NCI-H2029 treated with DMSO at 0.1 percent for 48 hours (cell line): ENCODE results near the gene KCTD5.

Source experiments
- DNase-seq: peaks from one replicate; lab custom pipeline; 2025; lab: John Stamatoyannopoulos, UW

KCTD5 gene

DNA sequence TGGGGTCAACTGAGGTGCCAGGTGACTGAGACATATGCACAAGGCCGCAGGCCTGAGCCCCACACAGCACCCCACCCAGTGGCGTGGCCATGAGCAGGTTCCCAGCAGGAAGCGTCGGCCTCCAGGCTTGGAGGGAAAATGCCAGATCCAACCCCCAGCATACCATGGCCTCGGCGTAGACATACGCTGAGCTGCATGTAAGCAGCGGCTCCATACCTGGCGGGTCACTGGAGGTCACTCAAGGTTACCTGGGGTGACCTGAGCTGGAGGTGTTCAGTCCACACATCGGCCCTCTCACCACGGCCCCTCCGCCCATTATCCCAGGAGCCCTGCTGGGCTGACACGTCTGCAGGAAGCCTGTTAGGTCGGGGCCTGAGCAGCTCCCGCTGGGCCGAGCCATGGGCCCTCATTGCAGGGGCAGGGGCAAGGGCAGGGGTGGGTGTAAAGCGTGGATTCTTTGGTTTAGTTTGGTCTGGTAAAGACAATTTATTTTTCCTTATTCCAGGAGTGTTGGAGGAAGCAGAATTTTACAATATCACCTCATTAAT is 15.2 kb downstream of the KCTD5 start:
- no peak for DNase-seq

DNA sequence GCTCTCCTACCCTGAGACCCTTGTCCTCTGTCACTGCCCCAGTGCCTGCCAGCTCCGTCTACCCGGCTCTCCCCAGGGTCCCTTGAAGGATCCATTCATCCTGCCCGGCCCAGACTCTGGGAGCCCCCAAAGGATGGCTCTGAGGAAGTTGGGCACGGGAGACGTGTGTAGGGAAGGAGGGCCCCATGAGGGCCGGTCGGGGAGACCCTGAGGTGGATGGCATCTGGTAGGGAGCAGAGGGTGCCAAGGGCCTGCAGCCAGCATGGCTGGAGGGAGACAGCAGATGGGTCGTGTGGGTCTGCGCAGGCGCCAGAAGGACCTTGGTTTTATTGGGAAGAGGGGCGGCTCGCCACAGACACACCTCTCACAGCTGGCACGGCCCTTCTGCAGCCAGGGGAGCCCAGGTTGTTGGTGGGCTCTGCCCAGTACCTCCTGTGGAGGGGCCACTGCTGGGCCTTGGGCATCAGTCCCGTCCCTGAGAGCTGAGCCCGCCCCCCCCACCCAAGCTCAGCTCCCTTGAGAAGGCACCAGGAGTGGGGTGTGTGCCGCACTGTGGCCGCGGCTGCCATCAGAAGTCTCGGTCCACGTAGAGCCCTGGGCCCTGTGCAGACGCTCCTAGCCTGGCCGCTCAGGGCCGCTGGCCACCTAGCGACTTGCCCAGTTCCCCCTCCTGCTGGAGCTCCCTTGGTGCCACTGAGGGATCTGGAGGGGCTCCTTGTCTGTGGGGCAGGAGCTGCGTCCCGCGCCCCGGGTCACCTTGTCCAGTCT is 16.0 kb downstream of the KCTD5 start:
- DNase-seq = no peak

DNA sequence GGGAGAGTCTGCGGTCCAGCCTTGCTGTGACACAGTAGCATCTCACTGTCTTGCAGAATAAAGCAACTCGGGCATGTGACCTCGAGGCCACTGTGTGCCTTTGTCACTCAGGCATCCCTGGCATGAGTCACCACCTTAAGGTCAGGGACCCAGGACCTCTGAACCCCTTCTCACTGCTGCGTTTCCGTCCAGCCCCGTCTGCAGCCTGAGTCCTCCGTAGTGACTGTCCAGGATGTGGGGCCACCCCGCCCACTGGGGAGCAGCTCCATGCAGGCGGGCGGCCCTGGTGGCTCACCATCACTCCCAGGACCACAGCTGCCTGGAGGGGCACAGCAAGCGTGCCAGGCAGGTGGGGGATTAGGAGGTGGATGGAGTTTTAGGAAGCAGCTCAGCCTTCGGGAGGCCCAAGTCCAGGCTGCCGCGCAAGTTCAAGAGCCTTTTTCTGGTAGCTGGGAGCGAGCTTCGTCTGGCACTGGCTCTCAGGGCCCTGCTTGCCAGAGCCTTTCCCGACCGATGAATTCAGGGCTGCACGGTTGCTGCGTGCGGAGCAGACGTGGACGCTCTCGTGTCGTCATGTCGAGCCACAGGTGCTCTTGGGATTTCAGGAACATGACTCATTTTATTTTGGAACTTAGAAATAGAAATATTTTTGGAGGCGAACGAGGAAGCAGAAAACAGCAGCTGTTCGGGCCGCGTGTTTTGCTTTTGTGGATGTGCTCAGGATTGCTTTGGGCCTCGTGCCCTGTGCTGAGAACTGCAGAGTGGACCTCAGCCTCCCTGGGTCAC is 16.8 kb downstream of the KCTD5 start:
- no peak for DNase-seq

DNA sequence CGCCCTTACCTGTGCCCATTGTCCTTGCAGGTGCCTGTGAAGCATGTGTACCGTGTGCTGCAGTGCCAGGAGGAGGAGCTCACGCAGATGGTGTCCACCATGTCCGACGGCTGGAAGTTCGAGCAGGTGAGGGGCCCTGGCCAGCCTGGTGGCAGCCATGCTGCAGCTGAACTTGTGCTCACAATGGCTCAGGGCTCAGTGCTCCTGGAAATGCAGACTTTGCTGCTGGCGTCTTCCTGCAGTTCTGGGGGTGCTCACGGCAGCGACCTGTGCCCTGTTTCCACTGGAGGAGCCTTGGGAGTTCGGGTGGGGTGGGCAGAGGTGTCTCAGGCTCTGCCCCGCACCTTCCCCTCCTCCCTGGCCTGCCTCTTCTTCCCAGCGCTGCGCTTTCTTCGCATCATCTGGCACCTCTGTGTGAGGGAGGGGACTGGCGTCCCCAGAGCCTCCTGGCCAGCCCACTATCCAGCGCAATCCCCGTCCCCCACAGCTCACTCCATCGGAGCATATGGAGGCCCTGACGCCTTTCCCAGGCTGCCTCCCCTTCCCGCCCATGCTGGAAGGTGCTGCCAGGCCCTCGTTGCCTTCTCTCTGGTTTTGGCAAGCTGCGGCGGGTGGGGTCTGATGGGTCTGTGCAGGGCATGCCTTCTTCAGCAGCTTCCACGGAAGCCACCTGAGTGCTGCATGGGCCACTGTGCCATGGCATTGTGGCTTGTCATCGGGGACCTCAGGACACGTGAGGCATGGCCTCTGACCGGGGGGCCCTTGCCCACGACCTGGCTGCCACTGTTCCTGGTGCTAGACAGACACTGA is 17.7 kb downstream of the KCTD5 start:
- DNase-seq = no peak

DNA sequence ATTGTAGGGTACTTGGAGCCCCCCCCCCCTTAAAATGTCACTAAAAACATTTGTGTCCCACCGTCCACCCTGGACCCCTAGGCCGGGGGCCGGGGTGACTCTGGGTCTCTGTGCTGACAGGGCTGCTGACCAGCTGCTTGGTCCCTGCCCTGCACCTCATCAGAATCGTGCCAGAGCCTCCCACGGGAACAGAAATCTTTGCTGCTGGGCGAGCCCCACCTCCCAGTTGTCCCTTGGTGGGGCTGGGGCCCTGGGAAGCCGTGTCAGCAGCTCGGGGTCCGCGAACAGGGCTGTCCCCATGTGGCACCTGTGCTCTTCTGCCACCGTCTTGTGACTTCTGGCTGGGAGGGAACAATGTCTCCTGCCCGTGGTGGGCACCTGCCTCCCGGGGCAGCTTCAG is 18.5 kb downstream of the KCTD5 start:
- DNase-seq = no peak

DNA sequence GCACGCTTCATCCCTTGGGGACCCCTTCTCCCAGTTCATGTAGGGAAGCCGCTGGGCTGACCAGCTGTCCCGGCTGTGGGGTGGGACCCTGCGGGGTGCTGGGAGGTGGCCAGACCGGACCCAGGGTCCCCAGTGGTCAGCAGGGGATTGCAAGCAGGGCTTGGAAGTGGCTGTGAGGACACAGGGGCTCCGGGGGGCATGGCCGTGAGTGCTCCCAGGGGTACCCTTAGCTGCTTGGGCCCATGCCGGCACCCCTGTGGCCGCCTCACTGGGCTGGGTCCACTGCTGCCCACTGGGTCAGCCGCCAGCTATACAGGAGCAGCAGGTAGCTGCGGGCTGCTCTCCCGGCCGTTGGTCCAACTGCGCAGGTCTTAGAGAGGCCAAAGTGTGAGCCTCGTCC is 18.9 kb downstream of the KCTD5 start:
- no peak for DNase-seq

DNA sequence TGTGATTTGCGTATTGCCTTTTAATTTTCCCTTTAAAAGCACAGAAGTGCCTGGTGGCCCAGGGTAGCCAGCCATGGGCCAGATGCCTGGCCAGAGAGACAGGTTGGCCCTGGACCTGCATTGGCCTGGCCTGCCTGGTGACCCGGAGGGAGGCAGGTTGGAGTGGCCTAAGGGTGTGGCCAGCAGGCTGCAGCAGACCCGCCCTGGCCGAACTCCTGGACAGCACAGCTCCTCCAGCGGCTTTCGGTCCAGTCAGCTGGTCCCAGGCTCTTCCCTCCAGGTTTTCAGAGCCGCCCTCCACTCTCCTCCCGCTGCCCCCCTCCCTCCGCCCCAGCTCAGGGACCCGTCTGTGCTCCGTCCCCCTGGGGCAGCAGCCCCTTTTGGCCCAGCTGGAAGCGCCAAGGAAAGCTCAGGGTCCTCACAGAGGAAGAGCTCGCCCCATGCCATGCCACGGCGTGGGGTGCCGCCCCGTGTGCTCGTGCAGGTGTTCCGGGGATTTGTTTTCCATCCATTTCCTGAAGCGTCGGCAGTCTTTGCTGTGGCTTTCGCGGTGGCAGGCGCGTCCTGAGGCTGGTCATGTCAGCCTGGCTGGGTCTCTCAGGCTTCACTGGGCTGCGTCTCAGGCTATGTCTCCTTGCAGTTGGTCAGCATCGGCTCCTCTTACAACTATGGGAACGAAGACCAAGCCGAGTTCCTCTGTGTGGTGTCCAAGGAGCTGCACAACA is 19.6 kb downstream of the KCTD5 start:
- DNase-seq = no peak

DNA sequence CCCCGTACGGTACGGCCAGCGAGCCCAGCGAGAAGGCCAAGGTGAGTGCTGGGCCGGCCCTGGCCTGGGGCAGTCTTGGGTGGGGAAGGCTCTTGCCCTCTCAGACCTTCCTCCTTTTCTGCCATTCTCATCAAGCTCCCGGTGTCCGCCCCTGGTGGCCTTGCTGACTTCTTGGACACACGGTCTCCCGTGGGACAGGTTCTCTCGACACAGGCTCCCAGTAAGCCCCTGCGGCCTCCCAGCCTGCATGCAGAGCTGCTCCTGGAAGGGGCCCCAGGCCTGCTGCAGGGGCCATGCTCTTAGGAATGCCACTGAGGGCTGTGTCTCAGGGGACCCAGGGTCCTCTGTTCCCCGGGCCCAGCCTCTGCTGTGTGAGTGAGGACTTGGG is 20.1 kb downstream of the KCTD5 start:
- DNase-seq = no peak

DNA sequence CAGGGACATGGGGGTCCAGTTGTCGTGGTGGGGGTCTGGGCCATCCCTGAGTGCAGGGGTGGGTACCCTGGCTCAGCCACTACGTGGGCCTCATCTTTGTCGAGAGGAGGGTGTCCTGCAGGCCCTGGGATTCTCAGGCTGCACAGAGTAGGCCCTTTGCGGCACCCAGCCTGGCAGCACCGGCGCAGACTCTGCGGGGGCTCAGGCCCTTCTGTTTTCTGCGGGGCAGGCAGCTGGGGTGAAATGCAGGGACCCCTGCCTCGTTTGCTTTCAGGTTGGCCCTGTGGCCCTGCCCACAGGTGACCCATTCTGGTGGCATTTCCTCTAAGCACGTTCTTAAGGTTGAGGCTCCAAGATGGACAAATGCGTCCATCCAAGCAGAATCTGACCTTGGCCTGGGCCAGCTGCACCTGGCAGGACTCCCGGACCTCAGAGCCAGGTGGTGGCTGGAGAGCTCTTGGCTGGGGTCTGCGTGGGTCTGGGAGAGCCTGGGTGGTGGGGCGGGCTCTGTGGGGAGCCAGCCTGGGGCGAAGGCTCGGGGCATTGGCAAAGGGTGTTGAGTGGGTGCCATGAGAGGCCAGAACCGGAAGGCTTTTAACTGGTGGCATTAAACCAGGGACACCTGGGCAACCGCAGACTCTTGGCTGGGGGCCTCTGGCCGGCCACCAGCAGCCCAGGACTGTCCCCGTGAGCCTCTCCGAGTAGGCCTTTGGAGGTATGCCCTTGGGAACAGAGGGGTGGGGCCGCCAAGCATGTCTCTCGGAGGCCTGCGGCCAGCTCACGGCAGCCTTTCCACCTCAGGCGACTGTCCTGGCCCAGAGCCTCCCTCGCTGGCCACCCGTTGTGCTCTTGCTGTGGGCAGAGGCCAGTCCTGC is 20.8 kb downstream of the KCTD5 start:
- no peak for DNase-seq

DNA sequence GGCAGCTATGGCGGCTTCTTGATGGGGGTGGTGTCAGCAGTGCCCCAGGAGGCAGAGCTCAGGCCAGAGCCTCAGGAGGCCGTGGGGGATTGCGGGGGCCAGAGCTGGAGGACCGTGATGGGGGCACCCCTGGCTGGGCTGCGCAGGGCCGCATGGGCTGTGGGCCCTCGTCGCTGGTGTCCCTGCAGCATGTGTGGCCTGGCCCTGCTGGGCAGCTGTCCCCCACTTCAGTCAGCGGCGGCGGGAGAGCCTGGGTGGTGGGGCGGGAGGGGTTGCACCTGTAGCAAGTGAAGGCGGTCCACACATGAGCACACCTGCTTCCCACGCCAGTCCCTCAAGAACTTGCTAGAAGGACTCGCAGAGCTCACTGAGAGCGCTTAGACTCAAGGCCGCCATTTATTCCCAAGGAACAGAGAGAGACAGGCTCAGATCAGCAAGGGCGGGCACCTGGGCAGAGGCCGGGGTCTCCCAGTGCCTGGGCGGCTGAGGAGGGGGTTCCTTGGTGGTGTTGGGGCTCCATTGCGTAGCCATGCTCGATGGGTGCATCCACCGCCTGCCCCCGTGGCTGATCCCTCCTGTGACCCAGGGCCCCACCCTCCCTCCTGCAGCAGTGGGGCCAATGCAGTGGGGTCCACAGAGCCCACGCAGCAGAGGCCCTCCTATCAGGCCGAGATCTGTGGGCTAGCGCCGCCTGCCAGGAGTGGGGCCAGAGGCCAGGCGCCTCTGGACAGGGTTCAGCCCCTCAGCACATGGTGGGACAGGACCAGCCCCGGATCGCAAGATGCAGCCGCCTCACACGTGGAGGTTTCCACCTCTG is 22.1 kb downstream of the KCTD5 start:
- no peak for DNase-seq

DNA sequence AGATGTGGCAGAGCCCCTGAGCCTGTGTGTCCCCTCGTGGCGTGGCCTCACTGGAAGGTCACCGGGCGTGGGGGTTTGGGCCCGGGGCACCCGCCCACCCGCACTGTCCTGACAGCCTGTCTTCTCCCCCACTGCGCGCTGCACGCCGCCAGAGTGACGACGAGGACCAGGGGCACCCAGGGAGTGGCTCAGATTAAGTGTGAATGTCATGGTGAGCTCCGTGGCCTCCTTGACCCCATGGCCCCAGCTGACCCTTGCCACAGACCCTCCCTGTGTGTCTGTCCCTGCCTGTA is 22.6 kb downstream of the KCTD5 start:
- no peak for DNase-seq

DNA sequence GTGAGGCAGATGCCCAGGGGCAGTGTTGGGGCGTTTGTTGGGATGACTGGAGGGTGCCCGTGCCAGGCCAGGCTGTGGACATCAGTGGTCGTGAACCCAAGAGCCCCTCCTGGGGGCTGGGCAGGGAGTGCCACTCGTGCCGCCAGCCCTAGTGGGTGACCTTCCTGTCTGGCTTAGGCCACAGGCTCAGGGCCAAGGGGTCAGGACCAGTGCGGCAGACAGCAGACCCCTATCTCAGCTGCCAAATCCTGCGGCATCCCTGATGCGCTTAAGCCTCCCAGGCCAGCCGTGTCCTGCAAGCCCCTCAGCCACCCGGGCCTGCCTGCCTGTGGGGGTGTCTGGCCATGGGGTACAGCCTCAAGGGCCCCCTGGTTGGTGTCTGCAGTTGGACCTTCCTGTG is 23.0 kb downstream of the KCTD5 start:
- no peak for DNase-seq

DNA sequence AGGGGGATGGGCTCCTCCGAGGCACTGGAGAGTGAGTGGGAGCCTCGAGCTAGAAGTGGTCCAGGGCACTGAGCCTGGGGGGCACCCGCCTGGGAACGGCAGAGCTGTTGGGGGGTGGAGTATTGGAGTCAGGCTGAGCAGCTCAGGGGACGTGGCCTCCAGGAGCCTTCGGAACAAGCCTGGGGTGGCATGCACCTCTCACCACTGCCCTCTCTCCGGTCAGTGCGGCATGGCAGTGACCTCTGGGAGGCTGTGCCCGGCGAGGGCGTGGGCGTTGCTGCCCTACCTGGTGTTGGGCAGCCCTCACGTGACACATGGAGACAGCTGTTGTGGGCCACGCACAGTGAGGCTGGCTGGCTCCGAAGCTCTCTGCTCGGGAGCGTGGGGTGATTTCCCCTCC is 23.8 kb downstream of the KCTD5 start:
- no peak for DNase-seq

DNA sequence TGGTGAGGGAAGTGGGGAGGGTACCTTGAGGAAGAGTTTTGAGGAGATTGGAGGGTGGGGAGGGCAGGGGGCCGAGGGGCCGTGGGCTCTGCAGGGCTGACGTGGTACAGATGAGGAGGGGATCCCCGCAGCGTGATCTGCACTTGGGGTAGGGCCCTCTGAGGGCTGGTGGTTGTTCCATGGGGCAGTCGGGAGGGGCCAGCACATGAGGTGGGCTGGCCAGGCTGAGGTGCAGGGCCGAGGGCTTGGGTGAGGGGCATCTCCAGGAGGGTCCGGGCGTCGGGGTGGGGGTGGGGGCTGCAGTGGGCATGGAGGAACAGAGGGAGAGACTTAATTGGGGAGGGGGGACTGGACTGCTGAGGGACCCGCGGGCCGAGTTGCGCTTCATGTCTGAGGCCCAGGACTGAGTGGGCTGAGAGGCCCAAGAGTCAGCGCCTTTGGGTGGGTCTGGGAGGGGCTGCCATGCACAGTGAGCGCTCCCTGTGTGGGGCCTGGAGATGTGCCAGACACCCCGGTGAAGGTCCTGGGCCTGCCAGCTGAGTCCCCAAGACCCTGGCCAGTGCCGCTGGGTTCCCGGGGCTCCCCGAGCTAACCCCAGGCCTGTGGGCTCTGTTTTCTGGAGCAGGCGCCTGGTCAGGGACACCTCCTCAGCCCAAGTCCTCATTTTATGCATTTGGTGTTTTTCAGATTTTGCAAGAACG is 24.4 kb downstream of the KCTD5 start:
- DNase-seq = no peak

DNA sequence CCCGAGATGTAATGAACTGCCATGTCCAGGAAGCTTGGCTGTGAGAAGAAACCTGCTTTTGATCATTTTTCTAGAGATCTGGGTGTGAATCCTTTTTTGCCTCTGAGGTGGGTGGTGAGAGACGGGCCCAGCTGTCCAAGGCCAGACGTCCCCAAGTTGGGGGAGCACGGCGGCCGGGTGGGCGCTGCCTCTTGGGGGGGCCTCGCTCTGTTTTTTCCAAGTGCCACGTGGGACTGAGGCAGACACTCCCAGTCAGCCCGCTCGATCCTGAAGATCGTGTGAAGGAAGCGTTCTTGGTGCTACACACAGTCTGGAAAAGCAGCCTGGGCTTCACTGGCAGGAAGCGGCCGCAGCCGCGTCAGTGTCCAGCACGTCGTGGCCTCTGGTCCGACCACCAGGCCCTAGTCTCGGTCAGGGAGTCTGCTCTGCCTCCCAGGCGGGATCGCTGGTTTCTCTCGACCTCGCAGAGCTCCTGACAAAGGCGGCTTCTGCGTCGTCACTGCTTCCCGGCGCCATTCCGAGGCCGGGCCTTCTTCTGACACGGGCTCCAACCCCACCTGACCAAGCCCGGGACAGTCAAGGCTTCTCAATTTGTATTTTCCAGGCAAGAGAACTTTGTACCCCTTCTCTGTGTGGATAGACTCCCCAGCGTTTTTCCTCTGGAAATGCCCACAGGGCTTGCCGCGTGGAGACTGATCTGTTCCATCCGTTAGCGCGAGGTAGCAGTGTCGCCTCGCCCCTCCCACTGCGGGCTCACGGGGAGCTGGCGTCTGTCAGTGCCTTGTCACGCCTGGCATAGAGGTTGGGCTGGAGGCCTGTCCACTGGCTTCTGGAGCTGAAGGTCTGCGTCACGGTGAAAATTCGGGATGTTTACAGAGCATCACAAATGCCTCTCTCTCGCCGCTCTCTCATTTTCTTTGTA is 25.3 kb downstream of the KCTD5 start:
- DNase-seq = no peak

DNA sequence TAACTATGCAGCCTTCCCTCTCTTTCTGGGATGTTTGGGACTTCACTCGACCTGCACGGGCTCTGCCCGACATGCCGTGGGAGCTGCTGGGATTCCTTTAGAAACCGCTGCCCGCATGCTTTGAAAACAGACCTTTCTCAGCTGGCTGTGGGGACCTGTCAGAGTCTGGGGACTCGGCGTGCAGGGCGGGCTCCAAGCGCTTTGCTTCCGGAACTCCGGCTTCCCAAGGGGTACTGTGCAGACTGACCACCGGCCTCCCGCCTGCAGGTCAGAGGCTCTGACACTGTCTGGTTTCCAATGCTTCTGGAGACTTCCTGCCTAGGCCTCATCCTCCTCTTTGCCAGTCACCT is 25.9 kb downstream of the KCTD5 start:
- DNase-seq = no peak

DNA sequence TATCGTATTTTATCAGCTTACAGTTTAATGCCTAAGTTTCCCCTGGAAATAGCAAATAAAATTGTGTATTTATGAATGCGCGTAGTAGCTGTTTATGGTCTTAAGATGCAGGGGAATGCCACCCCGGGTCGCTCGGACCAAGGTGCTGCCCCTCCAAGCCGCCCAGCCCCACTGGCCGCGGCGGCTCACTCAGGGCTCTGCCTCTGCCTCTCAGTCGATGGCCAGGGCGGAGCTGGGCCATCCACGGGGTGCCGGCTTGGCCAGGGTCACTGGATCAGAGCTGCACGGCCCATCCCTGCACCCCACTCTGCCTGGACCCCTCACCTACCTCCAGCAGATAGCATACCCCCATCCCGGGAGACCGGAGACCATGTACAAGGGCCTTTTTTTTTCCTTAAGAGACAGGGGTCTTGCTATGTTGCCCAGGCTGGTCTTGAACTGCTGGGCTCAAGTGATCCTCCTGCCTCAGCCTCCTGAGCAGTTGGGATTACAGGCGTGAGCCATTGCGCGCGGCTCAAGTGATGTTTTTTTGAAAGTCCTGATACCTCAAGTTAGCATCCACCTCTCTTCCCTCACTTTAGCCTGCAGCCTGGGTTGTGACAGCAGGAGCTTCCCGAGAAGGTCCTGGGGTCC is 26.7 kb downstream of the KCTD5 start:
- no peak for DNase-seq

DNA sequence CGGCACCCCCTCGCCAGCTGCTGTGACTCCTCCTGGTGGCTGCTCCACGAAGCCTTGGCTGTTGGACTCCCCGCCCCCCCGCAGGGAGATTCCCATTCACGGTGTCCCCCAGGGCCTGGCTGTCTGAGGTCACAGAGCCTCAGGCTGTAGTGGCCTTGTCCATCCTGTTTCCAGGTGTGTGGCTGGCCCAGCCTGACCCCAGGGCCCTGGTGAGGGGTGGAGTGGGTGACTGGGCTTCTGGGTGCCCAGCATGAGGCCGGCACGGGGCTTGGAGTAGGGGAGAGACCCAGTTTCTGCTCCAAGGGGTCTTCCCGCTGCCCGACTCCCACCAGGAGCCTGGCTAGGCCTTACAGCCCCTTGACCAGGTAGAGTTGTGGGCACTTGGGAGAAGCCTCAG is 27.3 kb downstream of the KCTD5 start:
- no peak for DNase-seq
